HG03460 (cell line): Measurements from ENCODE around the gene MLLT10.

Source experiments
- ATAC-seq: cut with Tn5 transposase; IDR thresholded peaks from one replicate; pipeline ENCODE4 v1.9.1; 2021; ENCODE audit not compliant: unreplicated experiment

Gene MLLT10

DNA sequence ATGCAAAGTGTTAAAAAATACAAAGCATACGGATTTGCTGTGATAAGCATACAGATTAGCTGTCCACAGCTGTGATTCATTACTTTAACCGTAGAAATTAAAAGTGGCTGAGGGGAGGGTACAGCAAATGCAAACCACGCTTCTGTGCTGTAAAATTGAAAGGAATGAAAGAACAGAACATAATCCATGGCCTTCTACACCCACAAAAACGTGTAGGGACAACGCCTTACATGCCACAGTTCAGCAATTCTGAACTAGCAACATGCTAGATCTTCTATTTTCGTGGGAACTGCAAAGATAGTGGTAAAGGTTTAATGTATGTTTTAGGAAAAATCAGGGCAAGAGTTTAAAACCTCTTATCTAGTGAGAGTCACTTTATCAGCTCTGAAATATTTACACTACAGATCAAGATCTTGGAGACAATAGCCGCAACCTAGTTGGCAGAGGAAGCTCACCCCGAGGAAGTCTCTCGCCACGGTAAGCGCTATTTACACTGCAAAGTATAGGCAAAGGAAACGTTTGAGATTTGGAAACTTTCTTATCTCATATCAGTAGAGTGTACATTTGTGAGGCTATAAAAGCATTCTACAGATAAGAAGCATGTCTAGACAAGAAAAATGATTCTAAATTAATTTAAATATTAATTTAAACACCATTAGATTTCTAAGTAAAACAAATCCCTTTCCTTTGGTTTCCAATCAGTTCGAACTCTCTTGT, 193.6 kb downstream of the MLLT10 start:
- ATAC-seq = no peak

DNA sequence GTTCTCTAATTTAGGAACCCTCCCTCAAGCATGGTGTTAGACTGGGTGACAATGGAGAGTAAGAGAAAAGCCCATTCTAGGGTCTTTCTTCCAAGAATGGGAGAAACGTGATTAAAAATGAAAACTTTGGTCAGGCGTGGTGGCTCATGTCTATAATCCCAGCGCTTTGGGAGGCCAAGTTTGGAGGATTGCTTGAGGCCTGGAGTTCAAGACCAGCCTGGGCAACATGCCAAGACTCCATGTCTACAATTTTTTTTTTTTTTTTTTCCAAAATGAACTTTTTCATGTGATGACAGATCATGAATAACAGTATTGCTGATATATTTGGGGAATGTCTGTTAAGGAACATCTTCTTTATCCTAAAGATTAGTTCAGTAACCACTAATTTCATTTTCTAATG, 194.6 kb downstream of the MLLT10 start:
- ATAC-seq = no peak

DNA sequence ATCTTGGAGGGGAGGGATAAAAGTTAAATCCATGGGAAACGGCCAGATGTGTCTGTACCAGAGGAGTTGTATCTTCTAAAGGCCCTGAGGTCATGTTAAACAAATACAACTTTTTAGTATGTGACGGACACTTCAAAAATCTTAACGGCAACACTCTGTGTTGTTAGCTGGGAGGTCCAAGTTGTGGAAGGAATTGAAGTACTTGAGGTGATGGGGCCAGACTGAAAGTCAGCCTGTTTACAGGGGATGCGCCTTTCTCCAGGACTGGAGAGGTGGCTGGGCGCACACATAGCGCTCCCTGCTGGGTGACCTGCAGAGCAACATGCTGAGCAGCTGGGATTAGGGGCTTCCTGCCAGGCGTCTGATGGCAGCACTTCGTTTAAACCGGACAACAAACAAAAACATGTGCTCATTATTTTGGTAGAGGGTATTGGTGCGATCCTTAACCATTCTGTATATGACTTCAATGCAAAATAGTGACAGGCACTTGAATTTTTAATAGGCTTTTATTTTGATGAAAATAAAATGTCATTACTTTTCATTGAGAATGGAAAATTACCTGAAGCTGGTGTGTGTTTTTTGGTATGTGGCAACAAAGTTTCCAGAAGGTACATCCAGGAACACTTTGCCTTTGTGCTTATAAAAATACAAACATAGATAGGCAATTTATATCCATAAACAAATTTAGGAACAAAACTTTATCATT, 198.2 kb downstream of the MLLT10 start:
- ATAC-seq = peak; percentile 85

DNA sequence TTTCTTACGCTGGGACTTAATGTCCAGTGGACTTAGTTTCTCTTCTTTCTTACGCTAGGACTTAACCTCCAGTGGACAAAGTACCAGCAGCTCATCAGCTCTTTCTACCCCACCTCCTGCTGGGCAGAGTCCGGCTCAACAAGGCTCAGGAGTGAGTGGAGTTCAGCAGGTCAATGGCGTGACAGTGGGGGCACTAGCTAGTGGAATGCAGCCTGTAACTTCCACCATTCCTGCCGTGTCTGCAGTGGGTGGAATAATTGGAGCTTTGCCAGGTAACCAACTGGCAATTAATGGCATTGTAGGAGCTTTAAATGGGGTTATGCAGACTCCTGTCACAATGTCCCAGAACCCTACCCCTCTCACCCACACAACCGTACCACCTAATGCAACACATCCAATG, 199.7 kb downstream of the MLLT10 start:
- no peak for ATAC-seq

DNA sequence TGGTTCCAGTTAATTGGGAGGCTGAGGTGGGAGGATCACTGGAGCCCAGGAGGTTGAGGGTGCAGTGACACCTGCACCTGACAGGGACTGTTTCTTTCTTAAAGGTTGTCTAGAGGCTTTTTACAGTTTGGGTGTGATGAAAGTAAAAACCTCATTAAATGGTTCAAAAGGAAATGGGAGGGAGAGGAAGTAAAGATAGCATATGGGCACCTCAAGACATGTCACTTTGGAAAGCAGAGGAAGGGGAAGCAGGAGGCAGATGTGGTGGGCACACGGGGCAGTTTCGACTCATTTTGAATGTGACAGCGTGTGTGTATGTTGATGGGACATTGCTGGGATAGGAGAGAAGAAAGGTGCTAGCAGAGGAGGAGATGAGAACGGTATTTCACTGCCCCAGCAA, 203.1 kb downstream of the MLLT10 start:
- no peak for ATAC-seq

DNA sequence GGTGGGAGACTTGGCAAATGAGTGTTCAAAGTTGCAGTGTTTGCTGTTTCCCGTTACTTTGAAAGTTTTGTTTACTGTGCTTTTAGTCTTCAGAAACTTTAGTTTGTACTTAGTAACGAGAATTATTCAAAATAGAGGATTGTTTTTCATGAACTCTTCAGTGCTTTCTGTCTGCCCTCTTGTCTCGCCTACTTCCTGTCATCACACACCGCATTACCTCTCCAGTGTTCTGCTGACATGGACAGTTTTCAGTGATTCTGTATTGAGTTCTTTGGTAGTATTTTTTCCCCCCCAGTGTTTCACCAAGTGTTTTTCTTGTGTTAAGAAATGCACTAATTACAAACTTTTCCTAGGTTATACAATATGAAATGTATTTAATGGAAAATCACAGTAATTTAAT, 207.0 kb downstream of the MLLT10 start:
- ATAC-seq = no peak

DNA sequence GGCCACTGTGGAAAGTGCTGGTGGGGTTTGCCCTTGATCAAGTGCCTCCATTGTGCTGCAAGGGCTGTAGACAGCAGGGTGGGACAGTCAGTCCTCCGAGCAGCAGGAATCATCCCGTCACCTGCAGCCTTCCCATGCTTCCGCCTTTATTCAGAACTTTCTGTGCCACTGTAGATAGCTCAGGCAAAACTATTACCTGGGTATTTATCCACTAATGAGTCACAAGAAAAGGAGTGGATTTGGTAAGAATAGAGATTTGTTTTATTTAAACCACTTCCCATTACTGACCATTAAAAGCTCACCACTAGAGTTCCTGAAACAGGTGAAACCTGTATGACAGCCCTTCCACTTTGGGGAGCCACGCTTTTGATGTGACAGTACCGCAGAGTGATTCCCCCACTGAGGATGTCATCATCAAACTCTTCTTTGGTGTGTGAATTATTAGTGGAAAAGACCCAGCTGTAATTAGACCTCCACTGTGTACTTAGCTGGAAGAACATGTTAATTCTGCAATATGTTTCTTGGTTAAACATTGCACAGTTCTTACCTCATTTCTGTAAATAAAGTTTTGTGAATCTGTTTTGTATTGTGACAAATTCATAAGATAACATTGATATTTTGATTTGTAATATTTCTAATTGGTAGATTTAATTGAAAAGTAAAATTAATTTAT, 208.8 kb downstream of the MLLT10 start:
- no peak for ATAC-seq

DNA sequence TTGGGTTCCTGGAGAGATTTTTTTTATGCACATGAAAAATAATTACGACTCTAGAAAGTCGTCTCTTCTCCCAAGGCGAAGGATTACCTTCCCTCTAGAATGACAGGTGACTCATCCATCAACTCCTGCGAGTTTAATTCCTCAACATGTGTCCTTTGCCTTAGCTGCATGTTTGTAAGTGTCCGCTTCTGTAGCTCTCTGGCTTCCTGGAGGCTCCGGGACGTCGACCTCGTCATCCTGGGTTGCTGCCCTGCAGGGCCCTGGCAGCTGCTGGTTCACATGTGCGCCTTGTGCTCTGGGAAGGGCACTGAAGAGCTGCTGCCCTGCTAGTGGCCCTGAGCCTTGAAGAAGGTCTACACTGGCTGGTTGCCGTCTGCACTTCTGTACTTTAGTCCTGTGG, 210.2 kb downstream of the MLLT10 start:
- ATAC-seq = no peak

DNA sequence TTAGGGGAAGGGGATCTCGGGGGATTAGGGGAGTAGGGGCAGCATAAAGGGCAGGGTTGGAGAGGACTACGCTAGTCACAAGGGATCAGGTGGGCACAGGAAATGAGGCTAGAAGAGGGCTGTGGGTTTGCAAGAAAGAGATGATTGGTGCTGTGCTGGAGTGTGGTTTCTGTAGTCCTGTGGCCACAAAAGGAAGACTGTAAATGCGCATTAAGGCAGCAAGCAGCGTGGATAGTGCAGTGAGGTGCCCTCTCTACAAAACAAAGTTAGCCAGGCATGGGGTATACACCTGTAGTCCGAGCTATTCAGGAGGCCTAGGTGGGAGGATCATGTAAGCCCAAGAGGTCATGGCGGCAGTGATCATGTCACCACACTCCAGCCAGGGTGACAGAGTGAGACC, 212.1 kb downstream of the MLLT10 start:
- no peak for ATAC-seq

DNA sequence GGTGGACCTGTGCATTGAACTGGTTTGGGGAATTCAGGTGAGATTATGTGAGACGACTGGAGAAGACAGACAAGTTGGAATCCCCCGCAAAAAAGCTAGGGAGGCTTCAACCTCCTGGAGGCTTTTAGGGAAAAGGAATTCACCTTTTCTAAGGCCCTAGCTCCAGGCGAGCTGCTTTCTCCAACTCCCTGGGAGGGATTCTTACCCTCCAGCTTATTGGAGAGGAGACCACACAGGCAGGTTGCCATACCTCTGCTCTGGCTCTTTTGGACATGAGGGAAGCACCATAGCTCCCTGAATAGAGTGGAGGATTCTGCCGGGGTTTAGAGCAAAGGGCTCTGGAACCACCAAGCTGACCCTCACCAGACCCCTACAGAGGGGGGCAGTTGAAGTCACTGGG, 213.8 kb downstream of the MLLT10 start:
- no peak for ATAC-seq

DNA sequence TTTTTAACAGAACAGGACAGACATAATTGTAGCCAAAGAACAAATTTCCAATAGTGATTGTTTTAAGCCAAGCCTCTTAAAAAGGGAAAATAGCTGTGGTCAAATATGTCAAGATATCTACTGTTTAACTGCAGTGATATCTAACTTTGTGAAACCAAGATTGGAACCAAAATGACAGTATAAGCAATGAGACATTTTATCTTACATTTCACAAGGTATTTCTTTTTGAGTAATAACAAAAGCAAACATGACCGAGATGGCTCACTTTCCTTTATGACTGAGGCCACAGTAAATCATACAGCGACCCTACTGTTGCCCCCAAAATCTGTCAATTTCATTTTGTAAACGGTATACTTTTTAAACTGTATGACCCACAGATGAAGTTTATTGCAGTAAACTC, 215.8 kb downstream of the MLLT10 start:
- ATAC-seq = no peak

DNA sequence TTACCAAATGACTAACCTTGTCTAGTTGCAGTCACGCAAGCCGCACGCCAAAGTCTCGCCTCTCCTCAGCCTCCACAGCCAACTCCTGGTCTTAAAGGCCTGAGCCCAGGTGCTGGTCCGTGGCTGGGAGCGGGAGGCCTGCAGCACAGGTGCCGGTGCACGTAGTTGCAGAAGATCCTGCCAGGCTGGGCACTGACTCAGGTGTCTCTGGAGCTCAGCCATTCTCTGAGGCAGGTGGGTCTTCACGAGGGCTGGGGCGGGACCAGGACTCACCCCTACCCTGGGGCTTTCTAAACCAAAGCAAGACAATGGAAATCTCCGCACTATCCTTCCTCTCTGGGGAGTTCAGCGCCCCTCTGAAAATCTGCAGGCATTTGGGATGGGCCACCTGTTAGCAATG, 216.4 kb downstream of the MLLT10 start:
- ATAC-seq = no peak

DNA sequence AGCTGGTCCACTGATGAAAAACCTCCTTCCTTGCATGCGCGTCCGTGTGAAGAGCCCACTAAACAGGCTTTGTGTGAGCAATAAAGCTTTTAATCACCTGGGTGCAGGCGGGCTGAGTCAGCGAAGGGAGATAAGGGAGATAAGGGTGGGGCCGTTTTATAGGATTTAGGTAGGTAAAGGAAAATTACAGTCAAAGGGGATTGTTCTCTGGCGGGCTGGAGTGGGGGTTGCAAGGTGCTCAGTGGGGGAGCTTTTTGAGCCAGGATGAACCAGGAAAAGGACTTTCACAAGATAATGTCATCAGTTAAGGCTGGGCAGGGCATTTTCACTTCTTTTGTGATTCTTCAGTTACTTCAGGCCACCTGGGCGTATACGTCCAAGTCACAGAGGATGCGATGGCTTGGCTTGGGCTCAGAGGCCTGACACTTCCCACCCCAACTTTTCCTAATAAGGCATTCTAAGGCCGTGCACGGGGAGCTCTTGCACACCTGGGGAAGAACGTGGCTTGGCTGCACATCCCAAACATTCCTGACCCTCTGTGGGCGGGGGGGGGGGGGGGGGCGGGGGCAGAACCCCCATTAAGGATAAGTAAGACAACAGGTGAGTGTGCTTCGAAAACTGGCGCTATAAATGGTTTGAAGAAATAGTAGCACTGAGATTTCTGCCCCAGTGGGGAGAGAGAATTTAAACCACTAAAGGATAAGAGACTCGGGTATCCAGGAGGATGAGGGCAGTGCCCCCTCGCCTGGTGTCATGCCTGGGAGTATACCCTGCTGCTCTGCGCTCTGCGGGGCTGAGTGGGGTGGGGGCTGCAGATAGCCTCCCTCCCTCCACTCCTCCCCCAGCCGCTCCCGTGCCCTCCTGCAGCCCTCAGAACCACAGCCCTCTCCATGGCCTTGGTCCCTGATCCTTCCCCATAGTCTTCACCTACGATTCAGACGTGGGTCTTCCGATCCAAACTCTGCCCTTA, 217.6 kb downstream of the MLLT10 start:
- no peak for ATAC-seq

DNA sequence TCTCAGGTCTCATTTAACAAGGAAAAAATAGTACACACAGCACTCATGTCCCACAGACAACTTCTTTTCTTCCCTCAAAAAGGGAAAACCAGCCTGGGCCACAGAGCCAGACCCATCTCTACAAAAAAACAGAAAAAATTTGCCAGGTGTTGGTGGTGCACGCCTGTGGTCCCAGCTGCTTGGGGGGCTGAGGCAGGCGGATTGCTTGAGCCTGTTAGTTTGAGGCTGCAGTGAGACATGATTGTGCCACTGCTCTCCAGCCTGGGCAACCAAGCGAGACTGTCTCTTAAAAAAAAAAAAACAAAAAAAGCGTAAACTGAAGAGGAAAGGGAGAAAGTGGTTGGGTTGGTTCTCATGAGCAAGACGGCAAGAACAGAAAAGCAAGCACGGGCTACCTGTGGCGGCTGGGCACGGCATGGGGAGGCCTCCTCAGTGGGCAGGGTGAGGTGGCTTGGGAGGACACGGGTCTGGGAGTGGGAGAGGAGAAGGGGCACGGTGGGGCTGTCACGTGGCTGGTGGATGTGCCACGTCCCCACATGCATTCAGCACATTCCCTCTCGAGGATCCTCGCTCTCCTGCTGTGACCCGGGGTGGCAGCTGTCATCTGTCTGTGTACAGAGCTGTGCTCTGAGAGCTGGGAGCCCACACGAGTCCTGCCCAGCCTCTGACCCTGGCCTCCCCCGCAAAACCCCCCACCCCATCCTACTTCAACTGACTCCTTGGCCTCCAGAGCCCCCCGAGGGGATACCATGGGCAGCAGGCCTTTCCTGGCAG, 219.7 kb downstream of the MLLT10 start:
- ATAC-seq = no peak

DNA sequence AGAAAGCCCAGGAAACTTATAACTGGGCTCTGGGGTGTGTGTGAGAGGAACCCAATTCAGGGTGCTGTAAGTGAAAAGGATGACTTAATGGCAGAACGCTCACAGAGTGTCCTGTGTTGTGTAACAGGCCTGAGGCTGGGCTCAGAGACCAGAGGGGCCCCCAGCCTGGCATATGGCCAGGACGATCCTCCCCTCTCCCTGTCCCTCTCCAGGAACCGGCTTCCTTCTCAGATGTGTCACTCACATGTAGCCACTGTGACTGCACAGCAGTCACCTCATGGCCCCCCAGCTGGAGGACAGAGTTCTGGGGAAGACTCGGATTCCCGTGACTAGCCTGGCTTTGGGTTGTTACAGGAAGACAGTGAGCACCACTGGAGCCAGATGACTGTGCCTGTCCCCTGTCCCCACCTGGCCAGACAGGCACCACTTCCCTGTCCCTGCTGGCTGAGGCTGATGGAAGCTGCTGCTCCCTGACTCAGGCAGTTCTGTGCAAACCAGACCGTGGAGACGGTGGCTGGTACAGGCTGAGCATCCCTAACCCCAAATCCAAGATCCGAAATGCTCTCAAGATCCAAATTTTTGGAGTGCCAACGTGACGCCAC, 220.5 kb downstream of the MLLT10 start:
- ATAC-seq = no peak

DNA sequence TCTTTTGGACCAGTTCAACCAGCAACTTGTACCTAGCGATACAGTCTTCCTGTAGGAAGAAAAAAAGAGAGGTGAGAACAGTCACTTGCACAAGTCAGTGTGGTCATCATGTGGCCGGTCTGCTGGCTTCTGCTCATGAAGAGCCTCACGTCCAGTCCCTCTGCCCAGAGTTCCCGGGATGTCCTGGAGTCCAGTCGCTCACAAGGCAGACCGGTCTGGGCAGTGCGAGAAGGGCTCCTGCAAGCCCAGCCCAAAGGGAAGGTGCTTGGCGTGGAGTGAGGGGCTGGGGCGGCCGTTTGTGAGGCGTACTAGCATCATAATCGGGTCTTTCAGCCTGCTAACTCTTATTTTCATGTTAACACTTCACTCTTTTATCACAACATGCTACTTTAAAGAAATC, 222.7 kb downstream of the MLLT10 start:
- no peak for ATAC-seq

DNA sequence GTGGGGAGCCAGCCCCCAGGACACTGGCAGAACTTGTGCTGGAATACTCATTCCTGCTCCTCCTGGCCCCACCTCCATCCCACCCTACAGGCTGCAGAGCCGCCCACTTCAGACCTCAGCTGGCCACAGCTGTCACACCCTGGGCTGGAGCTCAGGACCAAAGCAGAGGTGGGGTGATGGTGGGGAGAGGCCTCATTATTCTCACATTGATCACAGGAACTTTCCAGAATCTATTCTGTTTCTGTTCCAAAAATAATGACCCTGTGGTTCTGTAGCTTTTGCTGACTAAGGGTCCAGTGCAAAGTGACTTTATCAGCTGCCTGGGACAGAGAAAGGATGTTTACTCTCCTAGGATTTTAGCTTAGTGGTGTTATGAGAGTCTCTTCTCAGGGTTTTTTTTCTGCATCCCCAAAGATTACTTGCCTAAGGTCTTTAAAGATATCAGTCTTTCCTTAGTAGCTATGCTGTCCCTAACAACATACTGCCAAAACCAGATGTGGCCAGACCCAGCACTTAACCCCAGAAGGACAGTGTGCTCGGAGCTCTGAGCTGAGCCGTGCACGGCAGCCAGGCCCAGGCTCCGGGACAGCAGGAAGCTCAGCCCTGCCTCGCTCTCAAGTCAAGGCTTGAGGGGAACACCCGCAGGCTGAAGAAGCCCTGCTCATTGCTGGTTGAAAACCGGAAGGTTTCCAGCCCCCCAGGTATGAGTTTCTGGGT, 223.3 kb downstream of the MLLT10 start:
- no peak for ATAC-seq

DNA sequence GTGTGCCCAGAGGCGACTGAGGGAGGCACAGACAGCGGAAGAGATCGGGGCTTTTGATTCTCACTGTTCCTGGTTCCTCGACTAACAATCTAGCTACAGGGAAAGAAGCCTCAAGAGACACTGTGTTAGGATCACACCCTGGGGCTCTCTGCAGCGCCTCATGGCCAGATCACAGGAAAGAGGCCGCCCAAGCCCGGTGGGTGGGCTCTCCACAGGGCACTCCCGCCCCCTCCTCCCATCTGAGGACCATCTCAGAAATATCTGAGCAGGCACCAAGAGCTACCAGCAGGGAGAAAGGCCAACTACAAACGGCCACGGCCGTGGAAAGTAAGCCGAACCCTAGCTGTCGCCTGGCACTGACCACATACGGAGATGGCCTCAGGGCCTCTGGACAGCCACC, 224.2 kb downstream of the MLLT10 start:
- no peak for ATAC-seq

DNA sequence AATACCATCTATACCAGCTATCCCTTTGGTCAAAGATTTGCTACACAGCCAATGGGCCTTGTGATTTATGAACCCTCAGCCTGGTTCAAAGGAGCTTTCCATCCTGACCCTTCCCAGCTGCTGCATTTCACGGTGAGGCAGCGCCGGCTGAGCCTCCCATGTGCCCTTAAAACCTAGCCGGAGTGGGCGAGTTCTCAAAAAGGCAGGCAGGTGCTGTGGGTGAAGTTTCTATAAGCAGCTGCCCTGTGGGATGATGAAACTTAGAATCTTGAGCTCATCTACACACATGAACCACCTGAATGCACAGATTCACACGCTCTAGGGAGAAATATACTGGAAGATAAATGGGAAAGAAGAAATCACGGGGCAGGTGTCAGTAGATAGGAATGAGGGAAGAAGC, 224.7 kb downstream of the MLLT10 start:
- ATAC-seq = no peak
